GM23248 (cell line): ENCODE results near the gene BOD1.

Experiments used
- EZH2 ChIP-seq: fragments of 200-600 bp; sonication (generic); IDR thresholded peaks from 2 replicates; pipeline ENCODE4 v1.6.1; 2018; ENCODE audit warnings: antibody characterized with exemption, mild to moderate bottlenecking; ENCODE audit not compliant: insufficient read depth, poor library complexity, severe bottlenecking
- EZH2phosphoT487 ChIP-seq: fragments of 200-600 bp; sonication (generic); IDR thresholded peaks from 2 replicates; pipeline ENCODE4 v1.6.1; 2018; ENCODE audit warnings: antibody characterized with exemption, moderate library complexity, mild to moderate bottlenecking, low read depth; ENCODE audit not compliant: insufficient read depth

- TF ChIP-seq EZH2 (no peak), EZH2phosphoT487 (no peak)
Observed at GRCh38 chr5:173663352-173664153, 47.1 kb upstream of the BOD1 start.
